WI38 (cell line): ENCODE results near the gene AREL1.
A peak's percentile ranks its signal among the peaks of the same experiment; 100 is the strongest.

ENCODE experiments used
- H3K4me3 ChIP-seq: 2 replicates; pipeline ENCODE4 v1.5.1; 2011; ENCODE audit warnings: low read depth, mild to moderate bottlenecking, control low read depth, low read length
- CTCF ChIP-seq: IDR thresholded peaks from 2 replicates; pipeline ENCODE4 v1.5.1; 2012; ENCODE audit warnings: low read depth, mild to moderate bottlenecking, control low read depth, low read length

Gene AREL1

GRCh38 chr14:74685056-74685455 lies 27.8 kb downstream of the AREL1 start:
- no peak overlapping the region for H3K4me3 ChIP-seq
- no peak for TF ChIP-seq CTCF

- no peak for TF ChIP-seq CTCF
- H3K4me3 ChIP-seq = no peak overlapping the region
Observed at GRCh38 chr14:74684434-74684833, 28.4 kb downstream of the AREL1 start.

- H3K4me3 ChIP-seq = no peak overlapping the region
- no peak for TF ChIP-seq CTCF
Observed at GRCh38 chr14:74683406-74683805, 29.5 kb downstream of the AREL1 start.

- H3K4me3 ChIP-seq = no peak overlapping the region
- TF ChIP-seq CTCF = no peak
Observed at GRCh38 chr14:74682169-74682952, 30.5 kb downstream of the AREL1 start.

- H3K4me3 ChIP-seq = no peak overlapping the region
- no peak for TF ChIP-seq CTCF
Observed at GRCh38 chr14:74675219-74675618, 37.7 kb downstream of the AREL1 start.

GRCh38 chr14:74673768-74674167 lies 39.1 kb downstream of the AREL1 start:
- no peak overlapping the region for H3K4me3 ChIP-seq
- no peak for TF ChIP-seq CTCF

GRCh38 chr14:74671789-74672188 lies 41.1 kb downstream of the AREL1 start:
- peak overlapping the region; percentile 23; the same call in 1 of the 2 replicates for H3K4me3 ChIP-seq
- TF ChIP-seq CTCF = no peak
